HCT116 (cell line): ENCODE results near the gene RAI1. TPM values are rescaled to one million over a fixed set of nuclear protein-coding genes. Genes with fewer than 3 reads are reported as not detected.

Source experiments
- ATAC-seq: fragments of 200-7000 bp; cut with Tn5 transposase; 2 replicates; pipeline ENCODE4 v1.9.1; 2020; ENCODE audit warnings: mild to moderate bottlenecking, moderate library complexity
- BruUV-seq: library from RNA; stranded (reverse); fragments of 400-500 nt; replicated peaks from 2 replicates; lab custom pipeline; 2021; lab: Mats Ljungman, UMichigan
- CTCF ChIA-PET: fragments of 300-600 bp; sonication (Branson Sonifier 250); formaldehyde crosslinking; loops from one replicate; lab custom pipeline; 2021; ENCODE audit warnings: antibody characterized with exemption; lab: Charles Lee
- POLR2A ChIA-PET: fragments of 300-600, 350-600 bp; sonication (Branson Sonifier 250); formaldehyde crosslinking; loops from one replicate; lab custom pipeline; 2021; ENCODE audit warnings: antibody characterized with exemption; lab: Charles Lee
- RAD21 ChIA-PET, 2 experiments: fragments of 300-600 bp; sonication (Branson Sonifier 250); formaldehyde crosslinking; loops; one replicate each; lab custom pipeline; 2023; ENCODE audit warnings: low total read pairs in 2 of 2; ENCODE audit not compliant: uncharacterized antibody in 2 of 2, unreplicated experiment in 2 of 2, low non-redundant PET in 1 of 2; lab: Charles Lee
- DNase-seq: peaks from one replicate; pipeline ENCODE4 v3.0.0-alpha.2; 2010; ENCODE audit warnings: low read depth, low spot score
- H2AFZ ChIP-seq: fragments of 200-600 bp; shearing (Covaris generic), sonication (generic); 2 replicates; pipeline ENCODE4 v1.6.1; 2017; ENCODE audit warnings: low read depth, mixed run types, mixed read lengths, antibody characterized with exemption, low read length; ENCODE audit not compliant: poor library complexity, severe bottlenecking
- H3K27ac ChIP-seq: 2 replicates; pipeline ENCODE4 v1.5.1; 2012; ENCODE audit warnings: low read depth, low read length
- H3K27me3 ChIP-seq: fragments of 200-600 bp; sonication (generic); 2 replicates; pipeline ENCODE4 v1.6.1; 2016; ENCODE audit warnings: mixed run types, low read length, mixed read lengths; ENCODE audit not compliant: insufficient read depth
- H3K36me3 ChIP-seq, 2 experiments: fragments of 200-500 bp in 1 of 2; fragments of 200-600 bp in 1 of 2; sonication (Bioruptor generic) in 1 of 2; sonication (generic) in 1 of 2; 2 replicates each; pipeline versions ENCODE4 v1.5.1 to v1.6.1; 2014 to 2016; ENCODE audit warnings: low read length in 2 of 2, inconsistent platforms in 1 of 2, mixed read lengths in 1 of 2, mixed run types in 1 of 2; ENCODE audit not compliant: insufficient read depth in 2 of 2, control insufficient read depth in 1 of 2
- H3K4me1 ChIP-seq, 2 experiments: fragments of 200-600 bp in 1 of 2; sonication (generic) in 1 of 2; 2 replicates each; pipeline versions ENCODE4 v1.5.1 to v1.6.1; 2012 to 2017; ENCODE audit warnings: low read length in 2 of 2, inconsistent platforms in 1 of 2, mild to moderate bottlenecking in 1 of 2, mixed read lengths in 1 of 2, mixed run types in 1 of 2, moderate library complexity in 1 of 2; ENCODE audit not compliant: insufficient read depth in 2 of 2, control insufficient read depth in 1 of 2
- H3K4me2 ChIP-seq: fragments of 200-600 bp; sonication (generic); 2 replicates; pipeline ENCODE4 v1.6.1; 2017; ENCODE audit warnings: mixed run types, low read length, mixed read lengths
- H3K4me3 ChIP-seq, 2 experiments: fragments of 200-600 bp in 1 of 2; sonication (generic) in 1 of 2; replicated peaks in 1 of 2; 2 replicates each; pipeline ENCODE4 v1.5.1; 2011 to 2016; ENCODE audit warnings: low read length in 2 of 2, control low read depth in 1 of 2, low read depth in 1 of 2, mild to moderate bottlenecking in 1 of 2, mixed read lengths in 1 of 2, mixed run types in 1 of 2
- H3K79me2 ChIP-seq: fragments of 200-600 bp; sonication (generic); 2 replicates; pipeline ENCODE4 v1.6.1; 2017; ENCODE audit warnings: mild to moderate bottlenecking, mixed run types, low read length, moderate library complexity, mixed read lengths; ENCODE audit not compliant: insufficient read depth
- H3K9ac ChIP-seq: fragments of 200-600 bp; sonication (generic); 2 replicates; pipeline ENCODE4 v1.6.1; 2016; ENCODE audit warnings: low read length, mixed read lengths
- H3K9me2 ChIP-seq: fragments of 200-600 bp; sonication (generic), shearing (Covaris generic); 2 replicates; pipeline ENCODE4 v1.6.1; 2017; ENCODE audit warnings: mixed run types, mild to moderate bottlenecking, moderate library complexity; ENCODE audit not compliant: insufficient read depth
- H3K9me3 ChIP-seq, 2 experiments: fragments of 200-500 bp in 1 of 2; fragments of 200-600 bp in 1 of 2; sonication (Bioruptor generic) in 1 of 2; sonication (generic) in 1 of 2; 2 replicates each; pipeline ENCODE4 v1.6.1; 2014 to 2017; ENCODE audit warnings: low read length in 2 of 2, mixed read lengths in 2 of 2, inconsistent platforms in 1 of 2, low read depth in 1 of 2, mild to moderate bottlenecking in 1 of 2, mixed run types in 1 of 2, moderate library complexity in 1 of 2; ENCODE audit not compliant: control insufficient read depth in 1 of 2, insufficient read depth in 1 of 2
- H4K20me1 ChIP-seq: fragments of 200-600 bp; sonication (generic), shearing (Covaris generic); 2 replicates; pipeline ENCODE4 v1.6.1; 2017; ENCODE audit warnings: mixed run types, mild to moderate bottlenecking, moderate library complexity; ENCODE audit not compliant: insufficient read depth
- ATF3 ChIP-seq: IDR thresholded peaks from 2 replicates; pipeline ENCODE4 v1.6.1; 2012
- CBX3 ChIP-seq: IDR thresholded peaks from 2 replicates; pipeline ENCODE4 v1.6.1; 2012; ENCODE audit warnings: low read depth
- MAX ChIP-seq: IDR thresholded peaks from 2 replicates; pipeline ENCODE4 v1.6.1; 2012
- RAD21 ChIP-seq: IDR thresholded peaks from 2 replicates; pipeline ENCODE4 v1.6.1; 2012; ENCODE audit warnings: low read depth, mild to moderate bottlenecking
- SP1 ChIP-seq: IDR thresholded peaks from 2 replicates; pipeline ENCODE4 v1.6.1; 2012; ENCODE audit warnings: low read depth
- SRF ChIP-seq: IDR thresholded peaks from 2 replicates; pipeline ENCODE4 v1.6.1; 2012; ENCODE audit warnings: low read depth
- YY1 ChIP-seq: IDR thresholded peaks from 2 replicates; pipeline ENCODE4 v1.6.1; 2011; ENCODE audit warnings: low read length, low read depth, moderate library complexity, mild to moderate bottlenecking; ENCODE audit not compliant: insufficient replicate concordance; ENCODE audit errors: extremely low read depth
- ZFX ChIP-seq: fragments of 450-650 bp; IDR thresholded peaks from 2 replicates; pipeline ENCODE4 v1.6.1; 2017
- intact Hi-C: fragments of 100-400 bp; cut with micrococcal nuclease; formaldehyde crosslinking; loops from 2 replicates; pipeline ENCODE4 v1.10.0; 2022
- total RNA-seq: library from RNA; stranded (reverse); gene quantifications from one replicate; pipeline ENCODE4 v1.2.1, GENCODE V29; 2021; ENCODE audit not compliant: unreplicated experiment

Gene RAI1
- total RNA-seq, 1 experiment from 2014 or later: 38.5 TPM

- H3K27me3 ChIP-seq: no peaks in the 10 kb centered on the region
- peaks cover 77% of the 10 kb centered on the region for H3K79me2 ChIP-seq
- no TSS peak for BruUV-seq
- ChIA-PET CTCF (interaction anchor here (1.4 to 2.1 kb wide), 2 partner anchors 10 to 23 kb away, joined by 3 to 8 read pairs; no protein-coding TSS in a partner anchor), POLR2A (no interaction called here), RAD21 (no interaction called here)
- DNase-seq (no peak), ATAC-seq (no peak)
- H3K27ac ChIP-seq: peak overlapping the region; percentile 98
- no peak overlapping the region for H2AFZ ChIP-seq
- H3K4me3 ChIP-seq: peak overlapping the region; percentile 78 to 84
- H3K9me2 ChIP-seq: no peaks in the 10 kb centered on the region
- TF ChIP-seq ATF3 (no peak), SRF (no peak), YY1 (no peak), ZFX (no peak), SP1 (no peak), CBX3 (no peak)
- intact Hi-C loops: loop anchor here (10.0 kb wide), 1 partner anchor 150 kb away; the partner anchor contains the start of gene RAI1
- H3K4me2 ChIP-seq: peak overlapping the region; percentile 88
- peaks cover 3 to 39% of the 10 kb centered on the region in 2 experiments; a peak in 2 of 4 replicates for H3K36me3 ChIP-seq
- H3K9me3 ChIP-seq: no peaks in the 10 kb centered on the region
- peak overlapping the region; percentile 99 for H3K9ac ChIP-seq
- peaks cover 58 to 83% of the 10 kb centered on the region in 2 experiments for H3K4me1 ChIP-seq
- no peaks in the 10 kb centered on the region for H4K20me1 ChIP-seq
Measured at GRCh38 chr17:17834974-17835373, 153.7 kb downstream of the RAI1 start.

GRCh38 chr17:17835415-17836249, 154.4 kb downstream of the RAI1 start:
- no peaks in the 10 kb centered on the region for H3K27me3 ChIP-seq
- peak overlapping the region; percentile 99 for H3K9ac ChIP-seq
- POLR2A ChIA-PET: interaction anchor here (0.6 to 4.2 kb wide), 31 partner anchors 9 to 423 kb away, joined by 3 to 112 read pairs (median 4); partner anchors contain the start of genes DRC3, FLII and TOM1L2
- peak overlapping the region; percentile 98 for H3K27ac ChIP-seq
- ATAC-seq (peak; percentile 2), DNase-seq (no peak)
- CTCF ChIA-PET: interaction anchor here (0.9 to 2.1 kb wide), 7 partner anchors 8 to 153 kb away, joined by 3 to 8 read pairs (median 4); no protein-coding TSS in a partner anchor
- TF ChIP-seq YY1 (no peak), MAX (peak; percentile 99; the same call in 1 of the 2 replicates), RAD21 (no peak)
- H4K20me1 ChIP-seq: no peaks in the 10 kb centered on the region
- peak overlapping the region; percentile 88 for H3K4me2 ChIP-seq
- TSS peak; percentile 52 for BruUV-seq
- no peak overlapping the region for H2AFZ ChIP-seq
- intact Hi-C loops: loop anchor here (10.0 kb wide), 1 partner anchor 151 kb away; the partner anchor contains the start of gene RAI1
- no peaks in the 10 kb centered on the region for H3K9me2 ChIP-seq
- H3K36me3 ChIP-seq: peaks cover 3 to 36% of the 10 kb centered on the region in 2 experiments; a peak in 2 of 4 replicates
- RAD21 ChIA-PET: interaction anchor here (0.5 to 1.0 kb wide), 3 partner anchors 11 to 137 kb away, joined by 3 to 4 read pairs (median 3); no protein-coding TSS in a partner anchor
- H3K79me2 ChIP-seq: peaks cover 70% of the 10 kb centered on the region
- H3K4me3 ChIP-seq: peak overlapping the region; percentile 78 to 84
- peaks cover 52 to 83% of the 10 kb centered on the region in 2 experiments for H3K4me1 ChIP-seq
- H3K9me3 ChIP-seq: no peaks in the 10 kb centered on the region
